Measurements from ENCODE around the gene THAP3.

THAP3 gene

DNA sequence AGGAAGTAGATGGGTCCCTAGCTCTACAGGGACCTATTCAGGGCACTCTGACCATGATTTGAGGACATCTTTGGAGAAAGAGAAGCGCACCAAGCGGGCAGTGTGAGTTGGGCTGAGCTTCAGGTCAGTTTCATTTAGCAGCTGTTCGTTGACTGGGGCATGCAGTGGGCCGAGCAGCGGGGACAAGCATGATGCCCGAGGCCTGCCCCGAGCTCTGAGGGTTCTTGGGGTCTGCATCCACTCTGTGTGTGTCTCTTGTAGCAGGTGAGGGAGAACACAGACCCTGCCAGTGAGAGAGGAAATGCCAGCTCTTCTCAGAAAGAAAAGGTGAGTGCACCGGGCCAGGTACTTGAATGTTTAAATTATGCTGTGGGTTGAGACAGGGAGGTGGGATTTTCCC lies 5.4 kb downstream of the THAP3 start:
- Histone ChIP-seq H3K36me3 (ENCODE audit: control insufficient read depth, insufficient read depth, low read length) (no peaks in the 10 kb centered on the region), H3K27ac (no peak overlapping the region), H3K4me3 (ENCODE audit: low read depth, low read length) (no peak overlapping the region), H3K27me3 (ENCODE audit: control insufficient read depth, insufficient read depth, low read length) (no peaks in the 10 kb centered on the region), H3K9me3 (ENCODE audit: control insufficient read depth, low read length) (no peaks in the 10 kb centered on the region), H3K4me2 (ENCODE audit: low read length) (no peak overlapping the region), H3K79me2 (peaks cover 20% of the 10 kb centered on the region), H3K9ac (no peak overlapping the region), H2AFZ (no peak overlapping the region), H3K4me1 (no peaks in the 10 kb centered on the region)
- TF ChIP-seq, protein P1, sequence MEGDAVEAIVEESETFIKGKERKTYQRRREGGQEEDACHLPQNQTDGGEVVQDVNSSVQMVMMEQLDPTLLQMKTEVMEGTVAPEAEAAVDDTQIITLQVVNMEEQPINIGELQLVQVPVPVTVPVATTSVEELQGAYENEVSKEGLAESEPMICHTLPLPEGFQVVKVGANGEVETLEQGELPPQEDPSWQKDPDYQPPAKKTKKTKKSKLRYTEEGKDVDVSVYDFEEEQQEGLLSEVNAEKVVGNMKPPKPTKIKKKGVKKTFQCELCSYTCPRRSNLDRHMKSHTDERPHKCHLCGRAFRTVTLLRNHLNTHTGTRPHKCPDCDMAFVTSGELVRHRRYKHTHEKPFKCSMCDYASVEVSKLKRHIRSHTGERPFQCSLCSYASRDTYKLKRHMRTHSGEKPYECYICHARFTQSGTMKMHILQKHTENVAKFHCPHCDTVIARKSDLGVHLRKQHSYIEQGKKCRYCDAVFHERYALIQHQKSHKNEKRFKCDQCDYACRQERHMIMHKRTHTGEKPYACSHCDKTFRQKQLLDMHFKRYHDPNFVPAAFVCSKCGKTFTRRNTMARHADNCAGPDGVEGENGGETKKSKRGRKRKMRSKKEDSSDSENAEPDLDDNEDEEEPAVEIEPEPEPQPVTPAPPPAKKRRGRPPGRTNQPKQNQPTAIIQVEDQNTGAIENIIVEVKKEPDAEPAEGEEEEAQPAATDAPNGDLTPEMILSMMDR (IDR thresholded peaks at IDR 0.05) = no peak

DNA sequence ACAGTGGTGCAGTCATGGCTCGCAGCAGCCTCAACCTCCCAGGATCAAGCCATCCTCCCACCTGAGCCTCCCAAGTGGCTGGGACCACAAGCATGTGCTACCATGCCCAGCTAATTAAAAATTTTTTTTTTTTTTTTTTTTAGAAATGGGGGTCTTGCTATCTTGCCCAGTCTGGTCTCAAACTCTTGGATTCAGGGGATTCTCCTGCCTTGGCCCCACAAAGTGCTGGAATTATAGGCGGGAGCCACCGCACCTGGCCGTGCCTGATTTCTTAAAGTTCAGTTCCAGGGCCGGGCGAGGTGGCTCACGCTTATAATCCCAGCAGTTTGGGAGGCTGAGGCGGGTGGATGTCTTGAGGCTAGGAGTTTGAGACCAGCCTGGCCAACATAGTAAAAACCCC lies 6.4 kb downstream of the THAP3 start:
- Histone ChIP-seq H3K9me3 (ENCODE audit: control insufficient read depth, low read length) (no peaks in the 10 kb centered on the region), H3K4me2 (ENCODE audit: low read length) (no peak overlapping the region), H3K4me3 (ENCODE audit: low read depth, low read length) (no peak overlapping the region), H3K27me3 (ENCODE audit: control insufficient read depth, insufficient read depth, low read length) (no peaks in the 10 kb centered on the region), H3K36me3 (ENCODE audit: control insufficient read depth, insufficient read depth, low read length) (no peaks in the 10 kb centered on the region), H3K79me2 (peaks cover 20% of the 10 kb centered on the region), H2AFZ (no peak overlapping the region), H3K27ac (no peak overlapping the region), H3K9ac (no peak overlapping the region), H3K4me1 (no peaks in the 10 kb centered on the region)
- TF ChIP-seq, protein P1 (IDR thresholded peaks at IDR 0.05) = no peak

DNA sequence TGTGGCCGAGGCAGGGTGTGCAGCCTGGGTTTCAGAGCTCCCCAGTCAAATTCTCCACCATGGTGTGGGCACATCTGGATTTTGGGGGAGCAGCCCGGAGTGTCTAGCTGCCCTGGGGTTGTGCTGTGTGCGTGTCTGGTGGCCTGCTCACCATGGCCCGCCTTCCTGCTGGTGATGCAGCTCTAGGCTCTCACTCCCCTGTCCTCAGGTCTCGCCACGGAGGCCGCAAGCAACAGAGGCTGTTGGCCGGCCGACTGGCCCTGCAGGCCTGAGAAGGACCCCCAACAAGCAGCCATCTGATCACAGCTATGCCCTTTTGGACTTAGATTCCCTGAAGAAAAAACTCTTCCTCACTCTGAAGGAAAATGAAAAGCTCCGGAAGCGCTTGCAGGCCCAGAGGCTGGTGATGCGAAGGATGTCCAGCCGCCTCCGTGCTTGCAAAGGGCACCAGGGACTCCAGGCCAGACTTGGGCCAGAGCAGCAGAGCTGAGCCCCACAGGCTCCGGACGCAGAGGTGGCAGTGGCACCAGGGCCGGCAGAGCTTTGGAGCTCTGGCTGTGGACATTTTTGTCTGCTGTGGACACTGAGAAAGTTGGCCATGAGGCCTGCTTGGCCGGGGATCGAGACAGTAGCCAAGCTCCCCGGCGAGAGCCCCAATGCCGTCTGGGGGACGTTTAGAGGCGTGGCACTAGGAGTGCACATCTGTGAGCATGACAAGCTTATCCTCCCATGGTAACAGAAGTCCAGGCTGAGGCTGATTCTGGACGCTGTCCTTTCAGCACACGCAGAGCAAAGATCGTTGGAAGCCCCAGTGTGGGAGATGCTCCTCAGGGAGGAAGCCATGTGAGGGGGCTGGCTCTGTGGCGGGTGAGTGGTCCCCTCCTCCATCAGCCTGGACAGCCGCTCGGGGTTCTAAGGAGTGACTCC lies 8.2 kb downstream of the THAP3 start:
- no peak overlapping the region for H2AFZ ChIP-seq
- no peak overlapping the region for H3K4me3 ChIP-seq (ENCODE audit: low read depth, low read length)
- H3K36me3 ChIP-seq (ENCODE audit: control insufficient read depth, insufficient read depth, low read length) = no peaks in the 10 kb centered on the region

DNA sequence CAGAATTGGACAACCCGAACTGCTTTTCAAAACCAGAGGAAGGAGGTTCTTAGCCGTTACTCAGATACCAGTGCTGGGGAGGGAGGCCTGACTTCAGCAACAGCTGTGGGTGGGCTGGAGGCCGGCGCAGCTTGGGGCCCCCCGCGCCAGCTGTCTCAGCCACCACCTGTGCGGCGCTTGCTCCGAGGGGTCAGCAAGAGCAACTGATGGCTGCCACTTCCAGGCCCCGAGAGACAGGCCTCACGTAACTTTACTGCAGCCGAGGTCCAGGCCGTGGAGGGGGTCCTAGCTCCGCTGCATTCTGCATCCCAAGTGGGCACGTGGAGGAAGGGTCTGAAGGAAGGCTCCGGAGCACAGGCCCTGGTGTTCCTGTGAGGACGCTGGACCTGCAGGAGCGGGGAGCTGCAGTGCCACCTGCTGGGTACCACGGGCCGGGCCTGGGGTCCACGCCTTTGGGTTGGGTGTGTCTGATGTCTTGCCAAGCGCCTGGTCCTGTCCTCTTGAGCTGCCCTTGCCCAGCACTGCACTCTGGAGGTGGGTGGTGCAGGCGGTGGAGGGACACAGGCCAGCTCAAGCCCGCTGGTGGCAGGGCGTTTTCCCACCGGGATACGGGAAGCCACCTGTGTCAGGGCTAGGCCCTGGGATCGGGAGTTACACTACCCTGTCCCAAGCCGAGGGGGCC lies 9.8 kb downstream of the THAP3 start:
- H3K4me2 ChIP-seq (ENCODE audit: low read length) = no peak overlapping the region
- no peaks in the 10 kb centered on the region for H3K27me3 ChIP-seq (ENCODE audit: control insufficient read depth, insufficient read depth, low read length)
- H3K9ac ChIP-seq = no peak overlapping the region
- no peaks in the 10 kb centered on the region for H3K9me3 ChIP-seq (ENCODE audit: control insufficient read depth, low read length)
- TF ChIP-seq, protein P1 (IDR thresholded peaks at IDR 0.05) = peak; percentile 40
- H3K4me1 ChIP-seq = no peaks in the 10 kb centered on the region
- no peaks in the 10 kb centered on the region for H3K36me3 ChIP-seq (ENCODE audit: control insufficient read depth, insufficient read depth, low read length)
- no peaks in the 10 kb centered on the region for H3K79me2 ChIP-seq
- no peak overlapping the region for H2AFZ ChIP-seq
- no peak overlapping the region for H3K4me3 ChIP-seq (ENCODE audit: low read depth, low read length)
- no peak overlapping the region for H3K27ac ChIP-seq

More for the DNA sequence above, 8.2 kb downstream of the THAP3 start:
- H3K4me2 ChIP-seq (ENCODE audit: low read length) = no peak overlapping the region
- peaks cover 2% of the 10 kb centered on the region for H3K79me2 ChIP-seq
- no peaks in the 10 kb centered on the region for H3K4me1 ChIP-seq
- no peak overlapping the region for H3K9ac ChIP-seq
- no peaks in the 10 kb centered on the region for H3K27me3 ChIP-seq (ENCODE audit: control insufficient read depth, insufficient read depth, low read length)
- H3K27ac ChIP-seq = no peak overlapping the region
- H3K9me3 ChIP-seq (ENCODE audit: control insufficient read depth, low read length) = no peaks in the 10 kb centered on the region
- TF ChIP-seq, protein P1 (IDR thresholded peaks at IDR 0.05) = no peak
